ENCODE data around the gene CA12. TPM values are rescaled to one million over a fixed set of nuclear protein-coding genes. Genes with fewer than 3 reads are reported as not detected.

CA12 gene
- total and polyA plus RNA-seq, 9 donors: 0.16 to 10.5 (median 3.5) TPM; not detected in 1

GRCh38 chr15:63414474-63415120 is 33.0 kb upstream of the CA12 start:
- no peak for DNase-seq
- Histone ChIP-seq H3K36me3 (no peaks in the 10 kb centered on the region), H3K4me1 (ENCODE audit: insufficient read depth) (no peaks in the 10 kb centered on the region), H3K27me3 (no peaks in the 10 kb centered on the region), H3K27ac (no peak overlapping the region), H3K4me3 (no peak overlapping the region), H3K9me3 (no peaks in the 10 kb centered on the region)
- TF ChIP-seq CTCF (IDR thresholded peaks at IDR 0.05): no peak
- TF ChIP-seq POLR2A (IDR thresholded peaks at IDR 0.05): no peak
- TF ChIP-seq EP300 (IDR thresholded peaks at IDR 0.05): no peak
- intact Hi-C loops (cut with DNase I): loop anchor here in 2 of 4 donors (5.0 to 10.0 kb wide), 2 partner anchors 122 to 130 kb away; no protein-coding TSS in a partner anchor
- WGBS, 3 donors: 93 to 96% (median 96%) methylated on average over 7 of the region's 7 CpGs

- Histone ChIP-seq H3K4me3 (no peak overlapping the region), H3K27ac (no peak overlapping the region), H3K4me1 (ENCODE audit: insufficient read depth) (no peaks in the 10 kb centered on the region), H3K27me3 (no peaks in the 10 kb centered on the region), H3K36me3 (no peaks in the 10 kb centered on the region), H3K9me3 (no peaks in the 10 kb centered on the region)
- WGBS, 3 donors: 35 to 49% (median 42%) methylated on average over 7 of the region's 7 CpGs
- intact Hi-C loops (cut with DNase I): loop anchor here in 2 of 4 donors (5.0 to 10.0 kb wide), 2 partner anchors 120 to 128 kb away; no protein-coding TSS in a partner anchor
- no peak for DNase-seq
- TF ChIP-seq POLR2A (IDR thresholded peaks at IDR 0.05): no peak
- TF ChIP-seq EP300 (IDR thresholded peaks at IDR 0.05): no peak
- TF ChIP-seq CTCF (IDR thresholded peaks at IDR 0.05): no peak
Observed at GRCh38 chr15:63412551-63412950, 30.9 kb upstream of the CA12 start.

GRCh38 chr15:63411866-63412265 is 30.2 kb upstream of the CA12 start:
- 26 to 54% (median 42%) methylated on average over 4 of the region's 4 CpGs for WGBS, 3 donors
- Histone ChIP-seq H3K27ac (no peak overlapping the region), H3K4me3 (no peak overlapping the region), H3K4me1 (ENCODE audit: insufficient read depth) (no peaks in the 10 kb centered on the region), H3K36me3 (no peaks in the 10 kb centered on the region), H3K9me3 (no peaks in the 10 kb centered on the region), H3K27me3 (no peaks in the 10 kb centered on the region)
- intact Hi-C loops (cut with DNase I): loop anchor here in 2 of 4 donors (5.0 to 10.0 kb wide), 2 partner anchors 120 to 127 kb away; no protein-coding TSS in a partner anchor
- no peak for TF ChIP-seq POLR2A (IDR thresholded peaks at IDR 0.05)
- no peak for TF ChIP-seq CTCF (IDR thresholded peaks at IDR 0.05)
- no peak for TF ChIP-seq EP300 (IDR thresholded peaks at IDR 0.05)
- no peak for DNase-seq

- H3K27ac ChIP-seq: no peak overlapping the region
- no peaks in the 10 kb centered on the region for H3K9me3 ChIP-seq
- intact Hi-C loops (cut with DNase I): loop anchor here in 1 of 4 donors (10.0 kb wide), 1 partner anchor 254 kb away; the partner anchor contains the start of gene RPS27L
- no peaks in the 10 kb centered on the region for H3K36me3 ChIP-seq
- no peak for TF ChIP-seq EP300 (IDR thresholded peaks at IDR 0.05)
- no peak for TF ChIP-seq POLR2A (IDR thresholded peaks at IDR 0.05)
- TF ChIP-seq CTCF (IDR thresholded peaks at IDR 0.05): no peak
- 96 to 99% (median 96%) methylated on average over 5 of the region's 5 CpGs for WGBS, 3 donors
- no peaks in the 10 kb centered on the region for H3K4me1 ChIP-seq (ENCODE audit: insufficient read depth)
- no peaks in the 10 kb centered on the region for H3K27me3 ChIP-seq
- no peak overlapping the region for H3K4me3 ChIP-seq
- DNase-seq: no peak
Observed at GRCh38 chr15:63409179-63409578, 27.5 kb upstream of the CA12 start.

Data from ovary (tissue), 9 donors.